OCI-LY3 (cell line): Measurements from ENCODE around the gene SMYD4.

ENCODE experiments used
- CTCF ChIP-seq: fragments of 200-600, 300-600 bp; sonication (generic); IDR thresholded peaks from 2 replicates; pipeline ENCODE4 v1.5.1; 2014; ENCODE audit warnings: antibody characterized with exemption, low read length, low read depth
- EZH2phosphoT487 ChIP-seq: fragments of 200-600 bp; shearing (Covaris generic); IDR thresholded peaks from 2 replicates; pipeline ENCODE4 v1.6.1; 2018; ENCODE audit warnings: antibody characterized with exemption, mixed run types, low read depth

GRCh38 chr17:1802429-1802828 lies 27.3 kb downstream of the SMYD4 start:
- no peak for TF ChIP-seq EZH2phosphoT487
- TF ChIP-seq CTCF = no peak
